Kidney (tissue), 14 donors: ENCODE measurements around the gene VAC14. TPM values are rescaled to one million over a fixed set of nuclear protein-coding genes. Genes with fewer than 3 reads are reported as not detected.

ENCODE experiments used
- DNase-seq, 5 donors: peaks; one replicate each; pipeline ENCODE4 v3.0.0-alpha.2; 2013 to 2020
- FAIRE-seq: peaks from 2 replicates; lab custom pipeline; 2012; peaks lifted over from hg19 to GRCh38; lab: Jason Lieb, UNC
- H3K27ac ChIP-seq, 2 donors: one replicate each; pipeline ENCODE4 v1.7.0; 2013; ENCODE audit warnings: low read depth in 2 of 2, low read length in 2 of 2, inconsistent platforms in 1 of 2
- H3K27me3 ChIP-seq: one replicate; pipeline ENCODE4 v1.7.1; 2013; ENCODE audit warnings: low read length, inconsistent platforms; ENCODE audit not compliant: control insufficient read depth, insufficient read depth
- H3K36me3 ChIP-seq, 3 donors: one replicate each; pipeline versions ENCODE4 v1.7.0 to v1.7.1; 2013; ENCODE audit warnings: low read length in 3 of 3, control low read depth in 1 of 3, inconsistent platforms in 1 of 3; ENCODE audit not compliant: insufficient read depth in 3 of 3, control insufficient read depth in 2 of 3
- H3K4me1 ChIP-seq, 3 donors: one replicate each; pipeline versions ENCODE4 v1.7.0 to v1.7.1; 2013; ENCODE audit warnings: low read length in 3 of 3, inconsistent platforms in 1 of 3, low read depth in 1 of 3; ENCODE audit not compliant: control insufficient read depth in 2 of 3, insufficient read depth in 2 of 3
- H3K4me3 ChIP-seq, 3 donors: one replicate each; pipeline versions ENCODE4 v1.7.0 to v1.8.1; 2013; ENCODE audit warnings: low read length in 3 of 3, control low read depth in 1 of 3, inconsistent platforms in 1 of 3
- H3K9ac ChIP-seq, 3 donors: one replicate each; pipeline versions ENCODE4 v1.7.0 to v1.7.1; 2013; ENCODE audit warnings: low read length in 3 of 3, control low read depth in 1 of 3, inconsistent platforms in 1 of 3
- H3K9me3 ChIP-seq, 3 donors: one replicate each; pipeline versions ENCODE4 v1.7.0 to v1.7.1; 2013; ENCODE audit warnings: low read length in 3 of 3, control low read depth in 1 of 3, inconsistent platforms in 1 of 3; ENCODE audit not compliant: control insufficient read depth in 2 of 3, insufficient read depth in 1 of 3
- CTCF ChIP-seq: IDR thresholded peaks from 3 replicates; pipeline ENCODE4 v1.5.1; 2012; ENCODE audit warnings: mild to moderate bottlenecking, moderate library complexity, borderline replicate concordance; ENCODE audit not compliant: insufficient read depth; ENCODE audit errors: extremely low read depth
- intact Hi-C: fragments of 100-400 bp; cut with DNase I; formaldehyde crosslinking; loops from one replicate; pipeline ENCODE4 v1.11.1; 2022
- polyA plus RNA-seq: library from polyadenylated mRNA; stranded (reverse); fragments of 350-450 nt; fragmentation: Illumina TruSeq; extraction: RNeasy Lipid Tissue Mini Kit (QIAGEN cat#74804); gene quantifications from one replicate; pipeline ENCODE4 v1.2.3, GENCODE V29; 2014; ENCODE audit warnings: low read depth, low replicate concordance; ENCODE audit not compliant: insufficient read depth
- total RNA-seq: library from RNA; stranded (reverse); fragmentation: NEBNext Ultra II Directional; extraction: Animal tissue kit (Norgen Biotek cat#: 25700); gene quantifications from one replicate; pipeline ENCODE4 v1.2.1, GENCODE V29; 2021
- donor health status: control.
- donor health status: control.
- donor health status: control.
- donor health status: control.
- donor health status: control.
- donor health status: DM: yes; HTN: yes; CAD: no.
- donor health status: Normal renal cell carcinoma (clear cell type).

The VAC14 gene
- total and polyA plus RNA-seq, 2 donors from 2014 or later: 36.8 to 41.9 TPM

- Histone ChIP-seq H3K36me3 (peaks cover 0 to 8% (median 6%) of the 10 kb centered on the region in 3 donors), H3K4me3 (no peak overlapping the region), H3K9me3 (no peaks in the 10 kb centered on the region), H3K4me1 (peaks cover 0 to 3% (median 0%) of the 10 kb centered on the region in 3 donors), H3K27ac (peak overlapping the region in 1 of 2 donors; percentile 60), H3K9ac (no peak overlapping the region), H3K27me3 (no peaks in the 10 kb centered on the region)
- intact Hi-C loops: no loop called here
- TF ChIP-seq CTCF: no peak
- no peak for DNase-seq
- FAIRE-seq: no peak
These were observed 40.7 kb downstream of the VAC14 start for GRCh38 chr16:70760221-70760620.

- FAIRE-seq (no peak), DNase-seq (peak in 1 of 5 donors; percentile 21)
- peaks cover 0 to 8% (median 0%) of the 10 kb centered on the region in 3 donors for H3K4me1 ChIP-seq
- intact Hi-C loops: no loop called here
- H3K36me3 ChIP-seq: peaks cover 0 to 8% (median 6%) of the 10 kb centered on the region in 3 donors
- no peak overlapping the region for H3K4me3 ChIP-seq
- H3K9me3 ChIP-seq: no peaks in the 10 kb centered on the region
- TF ChIP-seq CTCF: no peak
- no peaks in the 10 kb centered on the region for H3K27me3 ChIP-seq
- H3K27ac ChIP-seq: no peak overlapping the region
- no peak overlapping the region for H3K9ac ChIP-seq
These were observed 41.3 kb downstream of the VAC14 start for GRCh38 chr16:70759666-70760065.

GRCh38 chr16:70758786-70759185, 42.2 kb downstream of the VAC14 start:
- DNase-seq (peak in 1 of 5 donors; percentile 24), FAIRE-seq (no peak)
- peaks cover 0 to 8% (median 6%) of the 10 kb centered on the region in 3 donors for H3K36me3 ChIP-seq

More at GRCh38 chr16:70758786-70759185, 42.2 kb downstream of the VAC14 start:
- Histone ChIP-seq H3K4me3 (no peak overlapping the region), H3K27me3 (no peaks in the 10 kb centered on the region), H3K4me1 (peaks cover 0 to 12% (median 4%) of the 10 kb centered on the region in 3 donors), H3K9ac (no peak overlapping the region), H3K27ac (no peak overlapping the region), H3K9me3 (no peaks in the 10 kb centered on the region)
- TF ChIP-seq CTCF: no peak
- intact Hi-C loops: no loop called here
